Activated CD4-positive, alpha-beta T cell treated with anti-CD3 and anti-CD28 coated beads, Interleukin-2, amount 10 ng/mL, durations not matched to agents 24 days and 14 days (primary cell): ENCODE measurements around the gene DYNC1LI2. TPM values are rescaled to one million over a fixed set of nuclear protein-coding genes. Genes with fewer than 3 reads are reported as not detected.

ENCODE experiments used
- DNase-seq: peaks from one replicate; pipeline ENCODE4 v3.0.0; 2022
- H3K27ac Mint-ChIP-seq: one replicate; pipeline ENCODE4 v1.8.0; 2022; ENCODE audit warnings: mild to moderate bottlenecking, mixed read lengths
- H3K27me3 Mint-ChIP-seq: one replicate; pipeline ENCODE4 v1.8.0; 2022; ENCODE audit warnings: mixed read lengths
- H3K36me3 Mint-ChIP-seq: one replicate; pipeline ENCODE4 v1.8.0; 2022; ENCODE audit warnings: low read depth, mild to moderate bottlenecking, mixed read lengths
- H3K4me1 Mint-ChIP-seq: one replicate; pipeline ENCODE4 v1.8.0; 2021; ENCODE audit warnings: mixed read lengths
- H3K4me3 Mint-ChIP-seq: one replicate; pipeline ENCODE4 v1.8.0; 2022; ENCODE audit warnings: mild to moderate bottlenecking, moderate library complexity, mixed read lengths
- H3K9me3 Mint-ChIP-seq: one replicate; pipeline ENCODE4 v1.8.0; 2021; ENCODE audit warnings: mixed read lengths
- intact Hi-C: fragments of 100-400 bp; cut with micrococcal nuclease; formaldehyde crosslinking; loops from one replicate; pipeline ENCODE4 v1.15.1; 2023
- total RNA-seq: library from RNA; stranded (reverse); gene quantifications from 2 replicates; pipeline ENCODE4 v1.2.3, GENCODE V29; 2022

DYNC1LI2 gene
- total RNA-seq, 1 donor from 2014 or later = 56.5 TPM

DNA sequence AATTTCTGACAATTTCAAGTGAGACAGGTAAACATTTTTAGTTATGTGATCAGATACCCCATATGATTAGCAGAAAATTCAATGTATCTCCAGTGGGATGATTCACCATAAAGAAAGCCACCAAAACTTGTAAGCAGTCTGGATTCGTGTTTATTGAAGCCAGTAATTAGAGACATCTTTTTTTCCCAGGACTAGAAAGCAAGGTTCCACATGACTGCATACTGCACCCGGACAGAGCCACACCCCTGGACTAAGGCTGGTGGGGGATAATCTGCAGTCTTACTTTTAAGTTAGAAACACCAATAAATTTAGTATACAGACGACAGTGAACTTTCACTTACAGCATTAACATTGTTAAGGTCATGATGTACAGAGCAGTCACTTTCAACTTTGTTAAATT lies 30.6 kb downstream of the DYNC1LI2 start:
- Mint-ChIP-seq H3K36me3 (peaks cover 29% of the 10 kb centered on the region), H3K4me1 (no peaks in the 10 kb centered on the region), H3K4me3 (no peak overlapping the region), H3K27me3 (no peaks in the 10 kb centered on the region), H3K9me3 (no peaks in the 10 kb centered on the region), H3K27ac (no peak overlapping the region)
- no peak for DNase-seq
- intact Hi-C loops = no loop called here

GRCh38 chr16:66719246-66719645 lies 32.2 kb downstream of the DYNC1LI2 start:
- DNase-seq = no peak
- Mint-ChIP-seq H3K4me1 (no peaks in the 10 kb centered on the region), H3K9me3 (no peaks in the 10 kb centered on the region), H3K36me3 (peaks cover 18% of the 10 kb centered on the region), H3K27me3 (no peaks in the 10 kb centered on the region), H3K27ac (no peak overlapping the region), H3K4me3 (no peak overlapping the region)
- intact Hi-C loops = no loop called here

GRCh38 chr16:66717776-66718175 lies 33.6 kb downstream of the DYNC1LI2 start:
- H3K4me3 Mint-ChIP-seq = no peak overlapping the region
- H3K27me3 Mint-ChIP-seq = no peaks in the 10 kb centered on the region
- no peak for DNase-seq
- intact Hi-C loops = no loop called here
- no peak overlapping the region for H3K27ac Mint-ChIP-seq
- no peaks in the 10 kb centered on the region for H3K4me1 Mint-ChIP-seq
- H3K9me3 Mint-ChIP-seq = no peaks in the 10 kb centered on the region
- H3K36me3 Mint-ChIP-seq = peaks cover 4% of the 10 kb centered on the region

DNA sequence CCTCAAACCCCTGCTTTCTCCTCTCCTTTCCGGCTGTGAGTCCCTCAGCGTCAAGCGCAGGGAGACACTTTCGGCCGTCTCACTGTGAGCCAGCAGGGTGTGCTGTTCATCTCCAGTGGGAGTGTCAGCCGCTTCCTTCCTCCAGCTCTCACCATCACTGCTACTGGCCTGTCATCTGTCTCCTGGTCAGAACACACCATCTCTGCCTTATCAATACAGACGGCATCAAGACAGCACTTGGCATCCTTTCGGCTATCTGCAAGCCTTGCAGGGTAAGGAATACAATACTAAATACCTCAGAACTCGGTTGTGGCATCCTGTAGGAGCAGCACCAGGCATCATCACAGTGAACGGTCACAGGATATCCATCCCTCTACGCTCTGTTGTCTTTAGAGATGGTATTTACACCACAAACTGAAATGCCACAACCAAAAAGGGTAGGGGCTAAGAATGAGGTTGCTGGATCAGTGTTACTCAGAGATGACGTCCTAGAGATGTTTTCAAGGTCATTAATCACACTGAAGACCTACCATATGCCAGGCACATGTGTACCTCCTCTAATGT lies 34.2 kb downstream of the DYNC1LI2 start:
- no peak overlapping the region for H3K27ac Mint-ChIP-seq
- H3K36me3 Mint-ChIP-seq = peaks cover 4% of the 10 kb centered on the region
- intact Hi-C loops = no loop called here
- peak; percentile 66 for DNase-seq
- H3K4me3 Mint-ChIP-seq = no peak overlapping the region
- H3K4me1 Mint-ChIP-seq = peaks cover 2% of the 10 kb centered on the region
- H3K9me3 Mint-ChIP-seq = no peaks in the 10 kb centered on the region
- H3K27me3 Mint-ChIP-seq = peaks cover 3% of the 10 kb centered on the region

DNA sequence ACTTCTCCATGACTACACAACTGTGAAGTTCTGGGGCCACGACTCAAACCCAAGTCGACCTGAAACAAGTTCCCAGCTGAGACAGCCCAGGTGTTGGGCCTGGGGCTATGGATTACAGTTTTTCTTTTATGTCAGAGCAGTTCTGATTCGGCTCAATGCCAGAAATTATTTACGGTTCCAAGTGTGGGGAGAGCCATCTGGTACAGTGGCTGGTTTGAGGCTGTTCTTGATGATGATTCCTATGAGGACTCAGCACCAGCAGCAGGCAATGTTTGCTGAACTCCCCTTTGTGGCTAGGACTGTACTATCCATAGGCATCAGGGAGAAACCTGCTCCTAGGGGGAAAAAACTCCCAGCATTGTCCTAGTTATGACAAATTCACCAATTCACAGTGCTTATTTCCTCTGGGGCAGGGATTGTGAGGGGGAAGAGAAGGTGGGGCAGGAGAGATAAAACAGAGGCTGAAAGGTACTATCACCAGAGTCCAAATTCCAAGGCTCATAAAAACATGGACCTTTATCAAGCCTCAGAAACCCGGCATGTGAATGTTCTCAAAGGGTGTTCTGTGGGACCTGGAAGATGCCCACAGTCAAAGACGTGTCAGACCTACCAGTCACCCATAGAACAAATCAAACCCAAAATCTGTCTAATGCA lies 36.6 kb downstream of the DYNC1LI2 start:
- H3K4me3 Mint-ChIP-seq = no peak overlapping the region
- no peaks in the 10 kb centered on the region for H3K9me3 Mint-ChIP-seq

DNA sequence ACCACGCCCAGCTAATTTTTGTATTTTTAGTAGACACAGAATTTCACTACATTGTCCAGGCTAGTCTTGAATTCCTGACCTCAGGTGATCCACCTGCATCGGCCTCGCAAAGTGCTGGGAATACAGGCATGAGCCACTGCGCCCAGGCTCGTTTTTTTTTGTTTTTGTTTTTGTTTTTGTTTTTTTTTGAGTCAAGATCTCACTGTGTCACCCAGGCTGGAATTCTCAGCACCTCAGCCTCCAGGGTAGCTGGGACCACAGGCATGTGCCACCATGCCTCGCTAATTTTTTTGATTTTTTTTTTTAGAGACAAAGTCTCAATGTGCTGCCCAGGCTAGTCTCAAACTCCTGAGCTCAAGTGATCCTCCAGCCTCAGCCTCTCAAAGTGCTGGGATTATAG lies 37.3 kb downstream of the DYNC1LI2 start:
- Mint-ChIP-seq H3K36me3 (no peaks in the 10 kb centered on the region), H3K4me1 (peaks cover 2% of the 10 kb centered on the region), H3K4me3 (no peak overlapping the region), H3K27me3 (peaks cover 4% of the 10 kb centered on the region), H3K9me3 (no peaks in the 10 kb centered on the region), H3K27ac (no peak overlapping the region)
- DNase-seq = no peak
- intact Hi-C loops = no loop called here

More for the DNA sequence above, 36.6 kb downstream of the DYNC1LI2 start:
- H3K36me3 Mint-ChIP-seq = no peaks in the 10 kb centered on the region
- H3K27me3 Mint-ChIP-seq = peaks cover 3% of the 10 kb centered on the region
- DNase-seq = no peak
- peaks cover 2% of the 10 kb centered on the region for H3K4me1 Mint-ChIP-seq
- no peak overlapping the region for H3K27ac Mint-ChIP-seq
- intact Hi-C loops = no loop called here

DNA sequence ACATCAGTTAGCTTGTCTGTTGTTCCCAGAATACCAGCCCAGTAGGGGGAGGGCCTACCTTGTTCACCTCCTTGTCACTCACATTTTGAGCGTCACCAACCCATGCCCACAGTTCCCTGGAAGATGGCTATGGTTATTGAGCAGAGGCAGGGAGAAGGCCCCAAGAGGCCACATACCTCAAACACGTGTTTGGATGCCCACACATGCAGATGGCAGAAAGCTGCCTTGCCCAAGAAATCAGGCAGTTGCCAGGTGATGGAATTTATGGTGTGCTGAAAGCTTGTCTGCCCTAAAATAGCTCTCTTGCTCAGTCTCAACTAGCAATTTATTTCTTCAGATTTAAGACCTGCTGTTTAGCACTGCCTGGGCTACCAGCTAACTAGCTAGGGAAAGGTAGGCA lies 38.3 kb downstream of the DYNC1LI2 start:
- no peak overlapping the region for H3K4me3 Mint-ChIP-seq
- no peaks in the 10 kb centered on the region for H3K36me3 Mint-ChIP-seq
- intact Hi-C loops = no loop called here
- no peak overlapping the region for H3K27ac Mint-ChIP-seq
- H3K9me3 Mint-ChIP-seq = no peaks in the 10 kb centered on the region
- DNase-seq = no peak
- H3K27me3 Mint-ChIP-seq = peaks cover 9% of the 10 kb centered on the region
- peaks cover 2% of the 10 kb centered on the region for H3K4me1 Mint-ChIP-seq

DNA sequence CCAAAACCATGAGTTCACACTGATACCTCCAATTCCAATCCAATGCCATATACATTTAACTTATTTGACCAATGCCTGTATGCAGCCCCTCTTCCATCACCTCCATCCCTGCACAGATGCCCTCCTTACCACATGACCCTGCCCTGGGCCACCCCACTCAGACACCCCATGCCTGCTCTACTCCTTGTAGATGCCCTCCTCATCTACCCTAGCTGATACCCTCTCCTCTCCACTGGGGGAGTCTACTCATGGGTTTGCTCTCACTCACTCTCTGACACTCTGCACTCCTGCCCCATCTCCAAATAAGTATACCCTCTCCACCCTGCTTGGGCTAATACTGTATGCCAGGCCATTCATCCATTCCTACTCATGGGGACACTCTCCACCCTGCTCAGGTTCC lies 38.9 kb downstream of the DYNC1LI2 start:
- Mint-ChIP-seq H3K4me3 (no peak overlapping the region), H3K36me3 (no peaks in the 10 kb centered on the region), H3K27ac (no peak overlapping the region), H3K27me3 (peaks cover 11% of the 10 kb centered on the region), H3K9me3 (no peaks in the 10 kb centered on the region), H3K4me1 (peaks cover 2% of the 10 kb centered on the region)
- intact Hi-C loops = no loop called here
- no peak for DNase-seq

GRCh38 chr16:66711581-66711980 lies 39.8 kb downstream of the DYNC1LI2 start:
- H3K4me1 Mint-ChIP-seq = peaks cover 2% of the 10 kb centered on the region
- intact Hi-C loops = no loop called here
- H3K36me3 Mint-ChIP-seq = no peaks in the 10 kb centered on the region
- no peak overlapping the region for H3K27ac Mint-ChIP-seq
- H3K4me3 Mint-ChIP-seq = no peak overlapping the region
- DNase-seq = no peak
- H3K27me3 Mint-ChIP-seq = peaks cover 14% of the 10 kb centered on the region
- H3K9me3 Mint-ChIP-seq = no peaks in the 10 kb centered on the region

- DNase-seq = no peak
- no peak overlapping the region for H3K4me3 Mint-ChIP-seq
- peaks cover 19% of the 10 kb centered on the region for H3K27me3 Mint-ChIP-seq
- intact Hi-C loops = no loop called here
- no peaks in the 10 kb centered on the region for H3K9me3 Mint-ChIP-seq
- no peak overlapping the region for H3K27ac Mint-ChIP-seq
- no peaks in the 10 kb centered on the region for H3K36me3 Mint-ChIP-seq
- no peaks in the 10 kb centered on the region for H3K4me1 Mint-ChIP-seq
Observed at GRCh38 chr16:66706506-66706880, 44.9 kb downstream of the DYNC1LI2 start.

DNA sequence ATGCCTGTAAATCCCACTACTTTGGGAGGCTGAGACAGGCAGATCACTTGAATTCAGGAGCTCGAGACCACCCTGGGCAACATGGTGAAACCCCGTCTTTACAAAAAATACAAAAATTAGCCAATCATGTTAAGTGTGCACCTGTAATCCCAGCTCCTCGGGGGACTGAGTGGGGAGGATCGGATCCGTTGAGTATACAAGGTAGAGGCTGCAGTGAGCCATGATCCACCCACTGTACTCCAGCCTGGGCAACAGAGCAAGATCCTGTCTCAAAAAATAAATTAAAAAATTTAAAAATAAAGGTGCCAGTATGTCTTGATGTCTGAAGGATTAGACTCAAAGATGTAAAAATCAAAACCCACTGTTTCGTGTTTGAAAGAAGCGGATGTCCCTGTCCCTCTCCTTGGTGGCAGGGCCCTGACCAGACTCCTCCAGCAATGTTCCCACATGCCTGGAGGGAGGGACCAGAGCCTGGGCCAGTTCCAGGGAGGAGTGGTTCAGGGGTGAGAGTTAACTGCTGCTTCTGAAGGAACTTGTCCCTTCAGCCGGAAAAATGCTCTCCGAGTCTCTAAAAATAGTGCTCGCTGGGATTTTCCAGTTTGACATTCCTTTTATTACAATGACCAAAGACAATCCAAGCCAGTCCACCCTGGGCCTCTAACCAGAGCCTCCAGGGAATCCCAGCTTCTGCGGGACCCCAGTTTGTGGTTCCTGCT lies 45.5 kb downstream of the DYNC1LI2 start:
- DNase-seq = no peak
- intact Hi-C loops = no loop called here
- H3K27ac Mint-ChIP-seq = no peak overlapping the region

DNA sequence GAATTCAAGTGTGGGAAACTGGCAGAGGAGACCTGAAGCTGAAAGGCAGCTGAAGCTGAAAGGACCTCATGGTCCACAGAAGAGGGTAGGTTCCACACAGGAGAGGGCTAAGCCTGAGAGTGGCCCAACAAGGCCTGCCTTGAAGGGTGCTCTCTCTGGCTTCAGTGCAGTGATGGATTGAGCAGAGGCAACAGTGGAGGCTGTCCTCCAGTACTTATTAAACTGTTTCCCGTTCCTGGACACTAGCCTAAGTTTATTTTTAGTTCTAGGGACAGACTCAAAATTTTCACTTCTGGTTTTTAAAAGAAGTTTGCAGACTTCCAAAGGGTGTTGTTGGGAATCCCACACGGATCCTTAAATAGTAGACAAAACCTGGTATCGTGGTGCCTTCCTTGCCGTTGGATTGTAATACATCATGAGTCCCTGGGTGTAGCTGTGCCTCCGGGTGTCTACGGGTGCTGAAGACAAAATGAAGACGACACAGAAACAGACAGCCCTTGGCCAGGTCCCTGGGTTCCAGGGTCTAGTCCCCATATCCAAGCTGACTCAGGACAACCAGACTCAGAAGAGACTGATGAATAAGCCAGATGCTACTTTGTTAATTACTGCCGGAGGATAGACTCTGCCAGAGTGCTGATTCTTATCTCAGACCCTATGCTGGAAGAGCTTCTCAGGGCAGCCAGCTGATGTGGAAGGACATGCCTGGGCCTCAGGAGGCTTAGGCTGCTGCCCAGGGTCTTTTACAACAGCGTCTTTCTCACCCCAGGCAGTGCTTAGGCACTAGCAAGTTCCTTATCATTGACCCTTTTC lies 47.8 kb downstream of the DYNC1LI2 start:
- Mint-ChIP-seq H3K27ac (no peak overlapping the region), H3K36me3 (no peaks in the 10 kb centered on the region), H3K27me3 (peaks cover 29% of the 10 kb centered on the region), H3K9me3 (no peaks in the 10 kb centered on the region), H3K4me1 (peaks cover 2% of the 10 kb centered on the region), H3K4me3 (no peak overlapping the region)
- intact Hi-C loops = no loop called here
- no peak for DNase-seq

More for the DNA sequence above, 45.5 kb downstream of the DYNC1LI2 start:
- Mint-ChIP-seq H3K36me3 (no peaks in the 10 kb centered on the region), H3K9me3 (no peaks in the 10 kb centered on the region), H3K4me3 (no peak overlapping the region), H3K27me3 (peaks cover 19% of the 10 kb centered on the region), H3K4me1 (peaks cover under 1% of the 10 kb centered on the region)

GRCh38 chr16:66701516-66701915 lies 49.9 kb downstream of the DYNC1LI2 start:
- Mint-ChIP-seq H3K9me3 (no peaks in the 10 kb centered on the region), H3K27ac (no peak overlapping the region), H3K27me3 (peaks cover 35% of the 10 kb centered on the region), H3K4me3 (no peak overlapping the region), H3K4me1 (peaks cover 5% of the 10 kb centered on the region), H3K36me3 (no peaks in the 10 kb centered on the region)
- intact Hi-C loops = no loop called here
- no peak for DNase-seq

DNA sequence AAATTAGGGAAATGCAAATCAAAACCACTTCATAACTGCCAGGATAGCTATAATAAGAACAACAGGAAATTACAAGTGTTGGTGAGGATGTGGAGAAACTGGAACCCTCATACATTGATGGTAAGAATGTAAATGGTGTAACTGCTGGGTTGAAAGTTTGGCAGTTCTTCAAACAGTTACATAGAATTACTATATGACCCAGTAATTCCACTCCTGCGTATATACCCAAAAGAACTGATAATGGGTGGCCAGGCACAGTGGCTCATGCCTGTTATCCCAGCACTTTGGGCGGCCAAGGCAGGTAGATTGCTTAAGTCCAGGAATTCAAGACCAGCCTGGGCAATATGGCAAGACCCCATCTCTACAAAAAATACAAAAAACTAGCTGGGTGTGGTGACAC lies 50.4 kb downstream of the DYNC1LI2 start:
- H3K36me3 Mint-ChIP-seq = no peaks in the 10 kb centered on the region
- intact Hi-C loops = no loop called here
- DNase-seq = no peak
- no peak overlapping the region for H3K27ac Mint-ChIP-seq
- peaks cover 35% of the 10 kb centered on the region for H3K27me3 Mint-ChIP-seq
- H3K4me1 Mint-ChIP-seq = peaks cover 5% of the 10 kb centered on the region
- H3K4me3 Mint-ChIP-seq = no peak overlapping the region
- H3K9me3 Mint-ChIP-seq = no peaks in the 10 kb centered on the region
